HG02884 (cell line): ENCODE results near the gene ABCC9.

Experiments
- ATAC-seq: cut with Tn5 transposase; IDR thresholded peaks from one replicate; pipeline ENCODE4 v1.9.1; 2021; ENCODE audit warnings: mild to moderate bottlenecking, moderate library complexity; ENCODE audit not compliant: unreplicated experiment

ABCC9 gene

GRCh38 chr12:21940549-21941505, at the start of gene ABCC9:
Gene ABCC9 (minus strand): TSS chr12:21941426. CDS start chr12:21936674, 4,752 bp downstream.
- ATAC-seq, result no peak

GRCh38 chr12:21989819-21990412, 48.7 kb upstream of the ABCC9 start:
- ATAC-seq, result no peak

GRCh38 chr12:21988619-21989018, 47.4 kb upstream of the ABCC9 start:
- no peak for ATAC-seq

GRCh38 chr12:21987755-21988154, 46.5 kb upstream of the ABCC9 start:
- ATAC-seq, result no peak

GRCh38 chr12:21985155-21985554, 43.9 kb upstream of the ABCC9 start:
- ATAC-seq, result no peak

- no peak for ATAC-seq
These were observed 43.1 kb upstream of the ABCC9 start for GRCh38 chr12:21984375-21984774.

- ATAC-seq, result no peak
These were observed 41.9 kb upstream of the ABCC9 start for GRCh38 chr12:21983095-21983494.

- ATAC-seq, result no peak
These were observed 39.3 kb upstream of the ABCC9 start for GRCh38 chr12:21980544-21980943.

- no peak for ATAC-seq
These were observed 34.1 kb upstream of the ABCC9 start for GRCh38 chr12:21975293-21975692.

GRCh38 chr12:21973221-21973620, 32.0 kb upstream of the ABCC9 start:
- no peak for ATAC-seq

- no peak for ATAC-seq
These were observed 30.8 kb upstream of the ABCC9 start for GRCh38 chr12:21972055-21972454.

GRCh38 chr12:21971344-21971743, 30.1 kb upstream of the ABCC9 start:
- no peak for ATAC-seq

GRCh38 chr12:21962821-21963220, 21.6 kb upstream of the ABCC9 start:
- ATAC-seq, result no peak

- no peak for ATAC-seq
These were observed 21.0 kb upstream of the ABCC9 start for GRCh38 chr12:21962236-21962635.

GRCh38 chr12:21950649-21951048, 9.4 kb upstream of the ABCC9 start:
- ATAC-seq, result no peak

GRCh38 chr12:21949036-21949435, 7.8 kb upstream of the ABCC9 start:
- no peak for ATAC-seq

GRCh38 chr12:21946983-21947382, 5.8 kb upstream of the ABCC9 start:
- ATAC-seq, result no peak

GRCh38 chr12:21945002-21945401, 3.8 kb upstream of the ABCC9 start:
- no peak for ATAC-seq

GRCh38 chr12:21942377-21942703, 1.1 kb upstream of the ABCC9 start:
- no peak for ATAC-seq

GRCh38 chr12:21941506-21942376, 515 bp upstream of the ABCC9 start:
- no peak for ATAC-seq

- ATAC-seq, result no peak
These were observed 1.8 kb downstream of the ABCC9 start for GRCh38 chr12:21939435-21939834.
